HepG2 (cell line): Measurements from ENCODE around the gene RSPRY1. TPM values are rescaled to one million over a fixed set of nuclear protein-coding genes. Genes with fewer than 3 reads are reported as not detected.

ENCODE experiments used
- ATRX ChIP-seq: sonication (generic); formaldehyde crosslinking; IDR thresholded peaks from 2 replicates; pipeline ENCODE4 v1.4.0; 2020; ENCODE audit warnings: missing genetic modification reagents, borderline replicate concordance
- ETV6 ChIP-seq: sonication (generic); formaldehyde crosslinking; conservative IDR thresholded peaks from 2 replicates; pipeline ENCODE4 v1.4.0; 2020; ENCODE audit warnings: missing genetic modification reagents
- FOXA1 ChIP-seq, 2 experiments: fragments of 450-650 bp in 1 of 2; sonication (generic) in 1 of 2; formaldehyde crosslinking in 1 of 2; IDR thresholded peaks; 2 replicates each; pipeline versions ENCODE4 v1.4.0 to v1.6.1; 2016 to 2020; ENCODE audit warnings: missing genetic modification reagents in 1 of 2
- MAF1 ChIP-seq: sonication (generic); formaldehyde crosslinking; IDR thresholded peaks from 2 replicates; pipeline ENCODE4 v1.5.0; 2020; ENCODE audit warnings: missing genetic modification reagents, borderline replicate concordance
- NFAT5 ChIP-seq: sonication (generic); formaldehyde crosslinking; IDR thresholded peaks from 2 replicates; pipeline ENCODE4 v1.4.0; 2020; ENCODE audit warnings: missing genetic modification reagents
- NR2F2 ChIP-seq: IDR thresholded peaks from 2 replicates; pipeline ENCODE4 v1.6.1; 2012; ENCODE audit warnings: low read depth, inconsistent platforms, borderline replicate concordance
- PHB2 ChIP-seq: fragments of 450-650 bp; IDR thresholded peaks from 2 replicates; pipeline ENCODE4 v1.6.1; 2018; ENCODE audit not compliant: partially characterized antibody
- STAT5B ChIP-seq: sonication (generic); formaldehyde crosslinking; IDR thresholded peaks from 2 replicates; pipeline ENCODE4 v1.4.0; 2020; ENCODE audit warnings: missing genetic modification reagents
- TBX2 ChIP-seq: sonication (generic); formaldehyde crosslinking; IDR thresholded peaks from 2 replicates; pipeline ENCODE4 v1.5.0; 2020; ENCODE audit warnings: missing genetic modification reagents, mild to moderate bottlenecking, borderline replicate concordance
- TIGD3 ChIP-seq: sonication (generic); formaldehyde crosslinking; IDR thresholded peaks from 2 replicates; pipeline ENCODE4 v1.5.1; 2020; ENCODE audit warnings: mild to moderate bottlenecking, missing genetic modification reagents, borderline replicate concordance
- ZEB1 ChIP-seq: IDR thresholded peaks from 2 replicates; pipeline ENCODE4 v1.6.1; 2012; ENCODE audit warnings: mild to moderate bottlenecking, low read depth, inconsistent platforms; ENCODE audit not compliant: insufficient replicate concordance
- ZFP36 ChIP-seq: fragments of 150-350 bp; IDR thresholded peaks from 2 replicates; pipeline ENCODE4 v1.6.1; 2018; ENCODE audit warnings: borderline replicate concordance, low read length, low read depth; ENCODE audit not compliant: partially characterized antibody
- ZNF101 ChIP-seq: sonication (generic); formaldehyde crosslinking; IDR thresholded peaks from 2 replicates; pipeline ENCODE4 v1.4.0; 2020; ENCODE audit warnings: mild to moderate bottlenecking, low read depth, missing genetic modification reagents, borderline replicate concordance
- ZNF224 ChIP-seq: sonication (generic); formaldehyde crosslinking; IDR thresholded peaks from 2 replicates; pipeline ENCODE4 v1.5.0; 2020; ENCODE audit warnings: mild to moderate bottlenecking, missing genetic modification reagents
- ZNF225 ChIP-seq: sonication (generic); formaldehyde crosslinking; IDR thresholded peaks from 2 replicates; pipeline ENCODE4 v1.4.0; 2020; ENCODE audit warnings: mild to moderate bottlenecking, missing genetic modification reagents
- ZNF598 ChIP-seq: sonication (generic); formaldehyde crosslinking; IDR thresholded peaks from 2 replicates; pipeline ENCODE4 v1.5.1; 2020; ENCODE audit warnings: mild to moderate bottlenecking, missing genetic modification reagents, borderline replicate concordance
- ZNF737 ChIP-seq: sonication (generic); formaldehyde crosslinking; IDR thresholded peaks from 2 replicates; pipeline ENCODE4 v1.5.0; 2020; ENCODE audit warnings: missing genetic modification reagents, mild to moderate bottlenecking, borderline replicate concordance
- ZNF766 ChIP-seq: sonication (generic); formaldehyde crosslinking; IDR thresholded peaks from 2 replicates; pipeline ENCODE4 v1.5.0; 2020; ENCODE audit warnings: missing genetic modification reagents, borderline replicate concordance
- ZNF772 ChIP-seq: sonication (generic); formaldehyde crosslinking; IDR thresholded peaks from 2 replicates; pipeline ENCODE4 v1.5.0; 2020; ENCODE audit warnings: mild to moderate bottlenecking, missing genetic modification reagents
- ZNF784 ChIP-seq: sonication (generic); formaldehyde crosslinking; IDR thresholded peaks from 2 replicates; pipeline ENCODE4 v1.5.1; 2020; ENCODE audit warnings: missing genetic modification reagents, mild to moderate bottlenecking, borderline replicate concordance
- ZSCAN31 ChIP-seq: sonication (generic); formaldehyde crosslinking; IDR thresholded peaks from 2 replicates; pipeline ENCODE4 v1.5.0; 2020; ENCODE audit warnings: low read depth, mild to moderate bottlenecking, missing genetic modification reagents
- polyA plus RNA-seq, 8 experiments: library from polyadenylated mRNA; depleted of rRNA in 3 of 8; stranded (reverse) in 7 of 8; unstranded in 1 of 8; fragments of >200 nt; fragmentation: Illumina TruSeq in 4 of 8; extraction: Trizol in 4 of 8; gene quantifications; 2 replicates each; pipeline versions ENCODE4 v1.2.1 to v1.2.3, GENCODE V29; 2011 to 2016; ENCODE audit warnings: low read depth in 4 of 8, missing spikeins in 1 of 8, mixed read lengths in 1 of 8; ENCODE audit not compliant: insufficient read depth in 1 of 8
- total RNA-seq, 5 experiments: library from RNA; depleted of rRNA; stranded (reverse); fragments of >200 nt; fragmentation: Illumina TruSeq; extraction: Trizol; gene quantifications; 2 replicates each; pipeline ENCODE4 v1.2.3, GENCODE V29; 2016; ENCODE audit warnings: low read depth in 1 of 5
- TF ChIP-seq, protein P1 (sequence below): sonication (generic); formaldehyde crosslinking; IDR thresholded peaks from 2 replicates; pipeline ENCODE4 v1.5.0; 2020; ENCODE audit warnings: missing genetic modification reagents, mild to moderate bottlenecking, borderline replicate concordance

Gene RSPRY1
- total and polyA plus RNA-seq, 2 of the 13 experiments (the other 11 are each of a cell fraction or from before 2014, with no cell fraction given), result 53.4 to 61.0 TPM

DNA sequence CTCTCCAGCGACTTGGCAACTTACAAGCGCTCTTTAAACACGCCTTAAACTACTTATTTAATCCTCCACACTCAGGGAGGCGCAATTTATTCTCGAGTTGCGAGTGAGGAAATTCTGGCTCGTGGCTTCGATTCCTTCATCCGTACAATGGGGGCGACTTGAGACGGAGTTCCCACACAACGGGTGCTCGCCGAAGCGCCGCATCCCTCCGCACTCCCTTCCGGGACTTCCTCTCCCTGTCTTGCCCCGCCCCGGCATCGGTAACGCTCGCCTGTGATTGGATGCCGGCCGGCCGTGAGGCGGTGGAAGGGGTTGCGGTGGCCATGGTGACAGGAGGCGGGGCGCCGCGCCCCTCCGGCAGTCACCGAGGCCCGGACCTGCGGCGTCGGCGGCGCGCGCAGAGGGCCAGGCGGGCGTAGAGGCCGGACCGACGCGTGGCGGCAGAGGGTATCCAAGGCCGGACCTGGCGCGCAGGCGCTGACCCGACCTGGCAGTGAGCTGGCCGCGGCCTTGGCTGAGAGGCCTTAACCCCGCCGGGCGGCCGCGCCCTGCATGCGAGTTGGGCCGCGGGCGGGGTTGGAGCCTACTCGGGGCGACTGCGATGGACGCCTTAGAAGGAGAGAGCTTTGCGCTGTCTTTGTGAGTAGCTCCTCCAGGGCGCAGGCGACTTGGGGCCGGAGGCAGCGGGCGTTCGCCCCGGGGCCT, 58.8 kb downstream of the RSPRY1 start, which contains the start of gene ARL2BP (continued):
- TF ChIP-seq NFAT5 (CRISPR knock-in tag), result peak; percentile 79
- TF ChIP-seq TIGD3, result no peak
- TF ChIP-seq ZNF225, result peak; percentile 84; the same call in 1 of the 2 replicates
- TF ChIP-seq ZSCAN31, result peak; percentile 99
- no peak for TF ChIP-seq ATRX (CRISPR knock-in tag)
- no peak for TF ChIP-seq ZNF784 (CRISPR knock-in tag)
- no peak for TF ChIP-seq PHB2
- no peak; the same call in 1 of the 2 replicates for TF ChIP-seq ZNF101 (CRISPR knock-in tag)
- TF ChIP-seq ETV6 (CRISPR knock-in tag), result peak; percentile 80
- peak; percentile 95 for TF ChIP-seq TBX2 (CRISPR knock-in tag)
- TF ChIP-seq ZNF766 (CRISPR knock-in tag), result peak; percentile 97
- peak; percentile 8; the same call in 1 of the 2 replicates for TF ChIP-seq NR2F2
- TF ChIP-seq ZFP36, result no peak
- no peak for TF ChIP-seq FOXA1 (IDR thresholded peaks at IDR 0.05)
- TF ChIP-seq FOXA1 (CRISPR knock-in tag; IDR thresholded peaks at IDR 0.05), result no peak
- TF ChIP-seq ZNF737 (CRISPR knock-in tag), result no peak
- TF ChIP-seq ZNF772 (CRISPR knock-in tag), result peak; percentile 97
- no peak; the same call in 1 of the 2 replicates for TF ChIP-seq MAF1 (CRISPR knock-in tag)
- TF ChIP-seq, protein P1, sequence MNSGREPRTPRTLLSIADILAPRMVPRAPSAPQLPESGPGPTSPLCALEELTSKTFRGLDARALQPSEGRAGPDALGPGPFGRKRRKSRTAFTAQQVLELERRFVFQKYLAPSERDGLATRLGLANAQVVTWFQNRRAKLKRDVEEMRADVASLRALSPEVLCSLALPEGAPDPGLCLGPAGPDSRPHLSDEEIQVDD (CRISPR knock-in tag), result peak; percentile 82; the same call in 1 of the 2 replicates
- 0 out of 2 replicates have a peak, but pooled peaks have one; percentile 64 for TF ChIP-seq STAT5B
- TF ChIP-seq ZEB1, result no peak
- TF ChIP-seq ZNF598 (CRISPR knock-in tag), result peak; percentile 69; the same call in 1 of the 2 replicates
- TF ChIP-seq ZNF224 (CRISPR knock-in tag), result peak; percentile 67; the same call in 1 of the 2 replicates
